DOHH2 (cell line): Measurements from ENCODE around the gene TBC1D22A.

Experiments used
- H3F3A ChIP-seq: fragments of 200-600 bp; sonication (generic), shearing (Covaris generic); 2 replicates; pipeline ENCODE4 v1.6.0; 2016; ENCODE audit warnings: antibody characterized with exemption, mild to moderate bottlenecking; ENCODE audit not compliant: control insufficient read depth, insufficient read depth
- H3K27ac ChIP-seq: fragments of 200-600 bp; sonication (generic); 2 replicates; pipeline ENCODE4 v1.5.1; 2014; ENCODE audit warnings: low read depth, mild to moderate bottlenecking, low read length, moderate library complexity
- H3K27me3 ChIP-seq: fragments of 200-600 bp; sonication (generic); 2 replicates; pipeline ENCODE4 v1.6.1; 2014; ENCODE audit warnings: mild to moderate bottlenecking, low read length, mixed read lengths; ENCODE audit not compliant: control insufficient read depth
- H3K36me3 ChIP-seq: fragments of 200-600 bp; sonication (generic); 2 replicates; pipeline ENCODE4 v1.6.1; 2014; ENCODE audit warnings: mild to moderate bottlenecking, low read length, moderate library complexity, mixed read lengths; ENCODE audit not compliant: control insufficient read depth
- H3K4me1 ChIP-seq: fragments of 200-600 bp; sonication (generic); 2 replicates; pipeline ENCODE4 v1.6.1; 2014; ENCODE audit warnings: mild to moderate bottlenecking, low read length, mixed read lengths; ENCODE audit not compliant: control insufficient read depth
- H3K4me2 ChIP-seq: fragments of 200-600 bp; sonication (generic); 2 replicates; pipeline ENCODE4 v1.6.0; 2014; ENCODE audit warnings: mild to moderate bottlenecking, low read length, moderate library complexity
- H3K4me3 ChIP-seq: fragments of 200-600 bp; sonication (generic); 2 replicates; pipeline ENCODE4 v1.5.1; 2014; ENCODE audit warnings: mild to moderate bottlenecking, low read length, mixed read lengths
- H3K79me2 ChIP-seq: fragments of 200-600 bp; sonication (generic); 2 replicates; pipeline ENCODE4 v1.6.1; 2014; ENCODE audit warnings: mild to moderate bottlenecking, low read length, mixed read lengths; ENCODE audit not compliant: control insufficient read depth
- H3K9me2 ChIP-seq: fragments of 200-600 bp; sonication (generic); replicated peaks from 2 replicates; pipeline ENCODE4 v1.6.1; 2014; ENCODE audit warnings: mild to moderate bottlenecking, low read length, mixed read lengths; ENCODE audit not compliant: control insufficient read depth
- H3K9me3 ChIP-seq: fragments of 200-600 bp; sonication (generic); 2 replicates; pipeline ENCODE4 v1.6.1; 2014; ENCODE audit warnings: antibody characterized with exemption, low read length, mixed read lengths; ENCODE audit not compliant: control insufficient read depth, insufficient read depth
- H4K20me1 ChIP-seq: fragments of 200-600 bp; sonication (generic); 2 replicates; pipeline ENCODE4 v1.6.0; 2014; ENCODE audit warnings: low read depth, mild to moderate bottlenecking, antibody characterized with exemption, low read length, moderate library complexity; ENCODE audit not compliant: control insufficient read depth, insufficient read depth
- CTCF ChIP-seq: fragments of 200-600 bp; sonication (generic); IDR thresholded peaks from one replicate; pipeline ENCODE4 v1.5.1; 2014; ENCODE audit warnings: antibody characterized with exemption, mild to moderate bottlenecking, low read depth, low read length; ENCODE audit not compliant: poor library complexity, severe bottlenecking
- EZH2phosphoT487 ChIP-seq: fragments of 200-600 bp; sonication (generic); IDR thresholded peaks from 2 replicates; pipeline ENCODE4 v1.6.1; 2017; ENCODE audit warnings: borderline replicate concordance, mild to moderate bottlenecking, antibody characterized with exemption, low read length, moderate library complexity, mixed read lengths

Gene TBC1D22A

GRCh38 chr22:47067321-47067890, 305.0 kb downstream of the TBC1D22A start:
- TF ChIP-seq EZH2phosphoT487 (no peak), CTCF (no peak)
- H3K9me3 ChIP-seq: peaks cover under 1% of the 10 kb centered on the region; the same call in 1 of the 2 replicates
- no peak overlapping the region for H3K4me3 ChIP-seq
- no peaks in the 10 kb centered on the region for H3K4me1 ChIP-seq
- no peak overlapping the region for H3K4me2 ChIP-seq
- H3K27ac ChIP-seq: no peak overlapping the region
- peaks cover 42% of the 10 kb centered on the region for H3K36me3 ChIP-seq
- H3K27me3 ChIP-seq: no peaks in the 10 kb centered on the region
- peaks cover 42% of the 10 kb centered on the region for H3K79me2 ChIP-seq
- no peaks in the 10 kb centered on the region for H4K20me1 ChIP-seq
- no peaks in the 10 kb centered on the region for H3K9me2 ChIP-seq
- H3F3A ChIP-seq: no peaks in the 10 kb centered on the region

GRCh38 chr22:47067911-47068625, 305.6 kb downstream of the TBC1D22A start:
- Histone ChIP-seq H3K4me3 (no peak overlapping the region), H3K4me1 (no peaks in the 10 kb centered on the region), H3K79me2 (peaks cover 46% of the 10 kb centered on the region), H3K9me2 (no peaks in the 10 kb centered on the region), H3F3A (no peaks in the 10 kb centered on the region), H3K27me3 (no peaks in the 10 kb centered on the region), H3K27ac (no peak overlapping the region), H3K36me3 (peaks cover 43% of the 10 kb centered on the region), H3K9me3 (peaks cover 3% of the 10 kb centered on the region; the same call in 1 of the 2 replicates), H4K20me1 (no peaks in the 10 kb centered on the region), H3K4me2 (no peak overlapping the region)
- TF ChIP-seq EZH2phosphoT487: no peak
- TF ChIP-seq CTCF: no peak

- Histone ChIP-seq H3K4me1 (no peaks in the 10 kb centered on the region), H4K20me1 (no peaks in the 10 kb centered on the region), H3K27me3 (no peaks in the 10 kb centered on the region), H3K9me2 (no peaks in the 10 kb centered on the region), H3K36me3 (peaks cover 47% of the 10 kb centered on the region), H3K27ac (no peak overlapping the region), H3F3A (no peaks in the 10 kb centered on the region), H3K9me3 (peaks cover 3% of the 10 kb centered on the region; the same call in 1 of the 2 replicates), H3K4me2 (no peak overlapping the region), H3K79me2 (peaks cover 46% of the 10 kb centered on the region), H3K4me3 (no peak overlapping the region)
- no peak for TF ChIP-seq EZH2phosphoT487
- TF ChIP-seq CTCF: no peak
Measured at GRCh38 chr22:47068626-47068996, 306.2 kb downstream of the TBC1D22A start.
